Lung (tissue), 12 donors: ENCODE data around the gene PRCD. TPM values are rescaled to one million over a fixed set of nuclear protein-coding genes. Genes with fewer than 3 reads are reported as not detected.

Experiments used
- ATAC-seq: fragments of 200-7000 bp; cut with Tn5 transposase; one replicate; pipeline ENCODE4 v1.9.1; 2020; ENCODE audit warnings: moderate number of reproducible peaks; ENCODE audit not compliant: insufficient read depth, low FRiP score
- DNase-seq, 3 donors: peaks; one replicate each; pipeline ENCODE4 v3.0.0-alpha.2; 2013 to 2017
- H3K27ac ChIP-seq, 2 donors: one replicate each; pipeline ENCODE4 v1.5.1; 2013; ENCODE audit warnings: mild to moderate bottlenecking in 2 of 2, moderate library complexity in 2 of 2, control low read depth in 1 of 2, inconsistent platforms in 1 of 2, low read depth in 1 of 2, low read length in 1 of 2
- H3K27me3 ChIP-seq, 3 donors: one replicate each; pipeline ENCODE4 v1.5.1; 2013; ENCODE audit warnings: low read length in 2 of 3; ENCODE audit not compliant: control insufficient read depth in 3 of 3, insufficient read depth in 3 of 3
- H3K36me3 ChIP-seq, 4 donors: one replicate each; pipeline ENCODE4 v1.5.1; 2013; ENCODE audit warnings: low read length in 4 of 4, mild to moderate bottlenecking in 1 of 4, moderate library complexity in 1 of 4; ENCODE audit not compliant: control insufficient read depth in 4 of 4, insufficient read depth in 4 of 4
- H3K4me1 ChIP-seq, 5 donors: one replicate each; pipeline ENCODE4 v1.5.1; 2013; ENCODE audit warnings: low read length in 5 of 5, mild to moderate bottlenecking in 2 of 5, moderate library complexity in 1 of 5; ENCODE audit not compliant: control insufficient read depth in 5 of 5, insufficient read depth in 5 of 5
- H3K4me3 ChIP-seq: one replicate; pipeline ENCODE4 v1.5.1; 2013; ENCODE audit warnings: mild to moderate bottlenecking, control low read depth, moderate library complexity
- H3K9ac ChIP-seq, 2 donors: one replicate each; pipeline ENCODE4 v1.5.1; 2013; ENCODE audit warnings: low read length in 2 of 2, control low read depth in 1 of 2; ENCODE audit not compliant: insufficient read depth in 1 of 2
- H3K9me3 ChIP-seq, 4 donors: one replicate each; pipeline ENCODE4 v1.5.1; 2013; ENCODE audit warnings: low read length in 3 of 4, mild to moderate bottlenecking in 1 of 4, moderate library complexity in 1 of 4; ENCODE audit not compliant: control insufficient read depth in 4 of 4, insufficient read depth in 3 of 4
- WGBS, 2 donors: extraction: QIAGEN DNeasy Blood & Tissue Kit; methylation state at CpG; one replicate each; pipeline ENCODE4 v1.1.7; 2013; 5-methylcytosine and 5-hydroxymethylcytosine counted together
- polyA plus RNA-seq, 2 donors: library from polyadenylated mRNA; stranded (reverse); fragments of 200-250 nt; gene quantifications; one replicate each; pipeline ENCODE4 v1.2.1, GENCODE V29; 2013
- total RNA-seq, 2 donors: library from RNA; depleted of rRNA in 1 of 2; stranded (reverse); fragments of >200 nt in 1 of 2; gene quantifications; one replicate each; pipeline ENCODE4 v1.2.1, GENCODE V29; 2014 to 2021
- TF ChIP-seq, protein P1 (sequence below): IDR thresholded peaks from 2 replicates; pipeline ENCODE4 v1.5.1; 2012; ENCODE audit warnings: mild to moderate bottlenecking; ENCODE audit errors: control extremely low read depth, extremely low read depth
- donor health status: control.
- donor health status: control.
- donor health status: Bipolar disorder and iron deficiency.
- donor health status: healthy.
- donor health status: DM: yes; HTN: yes; CAD: no.

Gene PRCD
- total and polyA plus RNA-seq, 4 donors, result 2.0 to 11.3 (median 5.6) TPM

DNA sequence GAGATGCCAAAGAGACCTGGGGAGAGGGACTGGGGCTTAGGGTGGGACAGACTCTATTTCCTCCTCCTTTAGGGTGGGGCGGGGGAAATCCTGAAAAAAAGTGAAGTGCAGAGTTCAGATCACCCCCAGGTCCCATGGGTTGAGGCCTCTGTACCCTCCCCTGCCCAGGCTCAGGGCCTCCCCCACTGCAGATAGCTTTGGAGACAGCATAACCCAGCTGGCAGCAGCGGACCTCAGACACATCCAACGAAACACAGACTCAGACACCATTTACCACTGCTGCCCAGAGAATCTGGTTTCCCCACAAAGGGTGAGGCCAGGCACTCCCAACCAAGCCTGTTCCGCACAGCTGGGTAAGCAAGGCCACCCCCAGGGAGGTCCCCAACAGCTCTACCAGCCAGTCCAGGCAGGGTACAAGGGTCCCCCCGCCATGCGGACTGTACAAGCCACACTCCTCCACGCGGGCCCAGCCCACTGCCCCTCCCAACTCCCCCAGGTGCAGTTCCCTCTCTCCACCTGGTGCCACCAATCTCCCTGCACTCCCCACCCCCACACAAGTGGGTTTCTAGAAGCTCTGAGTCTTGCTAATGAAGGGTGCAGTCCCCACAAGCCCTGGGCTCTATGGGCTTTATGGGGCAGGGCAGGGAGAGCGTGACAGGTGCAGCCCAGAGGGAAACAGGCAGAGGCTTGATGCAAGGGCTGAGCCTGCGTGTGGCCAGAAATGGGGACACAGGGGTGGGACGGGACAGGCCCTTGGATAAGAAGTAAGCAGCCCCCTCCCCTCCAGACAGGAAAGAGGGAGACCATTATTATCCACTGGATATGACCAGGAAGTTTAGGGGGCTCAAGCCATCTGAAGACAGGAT lies 47.5 kb upstream of the PRCD start:
- ATAC-seq, result no peak
- 40 to 58% methylated on average over 11 of the region's 11 CpGs for WGBS, 2 donors
- peak overlapping the region; percentile 37 to 92 for H3K27ac ChIP-seq

GRCh38 chr17:76492989-76493501 lies 46.8 kb upstream of the PRCD start:
- H3K27me3 ChIP-seq, result no peaks in the 10 kb centered on the region
- ATAC-seq, result peak; percentile 58
- TF ChIP-seq, protein P1, sequence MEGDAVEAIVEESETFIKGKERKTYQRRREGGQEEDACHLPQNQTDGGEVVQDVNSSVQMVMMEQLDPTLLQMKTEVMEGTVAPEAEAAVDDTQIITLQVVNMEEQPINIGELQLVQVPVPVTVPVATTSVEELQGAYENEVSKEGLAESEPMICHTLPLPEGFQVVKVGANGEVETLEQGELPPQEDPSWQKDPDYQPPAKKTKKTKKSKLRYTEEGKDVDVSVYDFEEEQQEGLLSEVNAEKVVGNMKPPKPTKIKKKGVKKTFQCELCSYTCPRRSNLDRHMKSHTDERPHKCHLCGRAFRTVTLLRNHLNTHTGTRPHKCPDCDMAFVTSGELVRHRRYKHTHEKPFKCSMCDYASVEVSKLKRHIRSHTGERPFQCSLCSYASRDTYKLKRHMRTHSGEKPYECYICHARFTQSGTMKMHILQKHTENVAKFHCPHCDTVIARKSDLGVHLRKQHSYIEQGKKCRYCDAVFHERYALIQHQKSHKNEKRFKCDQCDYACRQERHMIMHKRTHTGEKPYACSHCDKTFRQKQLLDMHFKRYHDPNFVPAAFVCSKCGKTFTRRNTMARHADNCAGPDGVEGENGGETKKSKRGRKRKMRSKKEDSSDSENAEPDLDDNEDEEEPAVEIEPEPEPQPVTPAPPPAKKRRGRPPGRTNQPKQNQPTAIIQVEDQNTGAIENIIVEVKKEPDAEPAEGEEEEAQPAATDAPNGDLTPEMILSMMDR, result no peak
- peaks cover 0 to 41% (median 20%) of the 10 kb centered on the region in 5 donors for H3K4me1 ChIP-seq
- peak overlapping the region; percentile 37 to 92 for H3K27ac ChIP-seq
- 5 to 11% methylated on average over 15 of the region's 15 CpGs for WGBS, 2 donors
- peaks cover 0 to 2% (median 0%) of the 10 kb centered on the region in 4 donors for H3K36me3 ChIP-seq
- peak; percentile 65 to 75 (median 68) for DNase-seq
- no peak overlapping the region for H3K4me3 ChIP-seq
- H3K9ac ChIP-seq, result peak overlapping the region; percentile 12 to 38
- H3K9me3 ChIP-seq, result no peaks in the 10 kb centered on the region

More for the DNA sequence above, 47.5 kb upstream of the PRCD start:
- Histone ChIP-seq H3K9me3 (no peaks in the 10 kb centered on the region), H3K4me3 (no peak overlapping the region), H3K36me3 (peaks cover 0 to 6% (median 0%) of the 10 kb centered on the region in 4 donors), H3K9ac (no peak overlapping the region), H3K4me1 (peaks cover 0 to 40% (median 17%) of the 10 kb centered on the region in 5 donors), H3K27me3 (no peaks in the 10 kb centered on the region)
- DNase-seq, result no peak
- TF ChIP-seq, protein P1, result no peak

DNA sequence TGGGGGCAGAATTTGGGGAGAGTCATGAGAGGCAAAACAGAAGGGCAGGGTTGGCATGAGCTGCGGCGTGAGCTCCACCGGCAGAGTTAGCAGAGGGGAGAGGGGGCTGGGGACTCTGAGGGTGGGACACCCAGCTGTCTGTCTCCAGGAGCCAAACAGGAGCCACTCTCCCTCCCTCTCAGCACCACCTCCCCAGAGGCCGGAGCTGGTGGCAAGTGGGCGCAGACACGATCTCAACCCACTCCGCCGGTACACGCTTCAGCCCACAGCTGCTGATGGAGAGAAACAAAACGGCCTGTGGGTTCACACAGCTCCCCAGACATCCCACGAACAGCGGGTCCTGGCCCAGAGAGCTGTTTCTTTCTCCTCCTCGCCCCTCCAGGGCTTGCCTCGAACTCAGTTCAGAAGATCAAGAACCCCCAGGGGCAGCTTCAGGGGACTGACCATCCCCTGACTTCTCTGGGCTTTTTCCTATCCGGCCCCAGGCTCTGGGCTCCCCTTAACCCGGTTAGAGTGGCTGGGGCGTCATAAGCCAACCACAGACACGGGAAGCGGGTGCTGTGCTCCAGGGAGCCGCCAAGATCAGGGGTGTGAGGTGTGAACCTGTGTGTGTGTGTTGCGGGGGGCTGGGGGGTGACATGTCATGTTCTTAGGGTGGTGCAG lies 46.2 kb upstream of the PRCD start:
- Histone ChIP-seq H3K27me3 (no peaks in the 10 kb centered on the region), H3K36me3 (peaks cover 0 to 2% (median 0%) of the 10 kb centered on the region in 4 donors), H3K9me3 (no peaks in the 10 kb centered on the region), H3K4me3 (no peak overlapping the region), H3K27ac (peak overlapping the region; percentile 25 to 92), H3K9ac (peak overlapping the region in 1 of 2 donors; percentile 12), H3K4me1 (peaks cover 0 to 46% (median 26%) of the 10 kb centered on the region in 5 donors)
- 43 to 54% methylated on average over 21 of the region's 21 CpGs for WGBS, 2 donors
- DNase-seq (no peak), ATAC-seq (no peak)
- TF ChIP-seq, protein P1, result no peak
